Colon (tissue), 2 donors: ENCODE measurements around the gene IGSF3.
"Not testable (repeated sequence)": the region's sequence is repeated elsewhere in the genome, so short reads cannot be mapped to it uniquely, and the experiment has no call there.

Source experiments
- FAIRE-seq: peaks from 2 replicates; lab custom pipeline; 2012; peaks lifted over from hg19 to GRCh38; lab: Jason Lieb, UNC
- donor health status: control.
- donor health status: control.

Gene IGSF3

GRCh38 chr1:116573431-116574095 is 94.0 kb downstream of the IGSF3 start:
- FAIRE-seq: no peak

GRCh38 chr1:116572771-116573430 is 94.6 kb downstream of the IGSF3 start:
- no peak for FAIRE-seq

- FAIRE-seq: no peak
These were observed 95.4 kb downstream of the IGSF3 start for GRCh38 chr1:116572099-116572498.

GRCh38 chr1:116571215-116571919 is 96.2 kb downstream of the IGSF3 start:
- FAIRE-seq: no peak

- FAIRE-seq: no peak
These were observed 96.9 kb downstream of the IGSF3 start, which contains the start of gene CD58 for GRCh38 chr1:116570358-116571214. Gene CD58, minus strand, starts transcription at chr1:116571026. Its CDS starts 54 bp downstream, at chr1:116570972.

- FAIRE-seq: no peak
These were observed 97.7 kb downstream of the IGSF3 start for GRCh38 chr1:116569776-116570357.

GRCh38 chr1:116569381-116569670 is 98.2 kb downstream of the IGSF3 start:
- no peak for FAIRE-seq

- FAIRE-seq: no peak
These were observed 98.7 kb downstream of the IGSF3 start for GRCh38 chr1:116568662-116569380.

GRCh38 chr1:116567790-116568661 is 99.5 kb downstream of the IGSF3 start:
- FAIRE-seq: no peak

- FAIRE-seq: no peak
These were observed 102.3 kb downstream of the IGSF3 start for GRCh38 chr1:116565222-116565621.

GRCh38 chr1:116564426-116564825 is 103.1 kb downstream of the IGSF3 start:
- no peak for FAIRE-seq

- FAIRE-seq: not testable (repeated sequence)
These were observed 105.1 kb downstream of the IGSF3 start for GRCh38 chr1:116562465-116562864.

GRCh38 chr1:116561563-116561962 is 106.0 kb downstream of the IGSF3 start:
- FAIRE-seq: no peak

GRCh38 chr1:116560704-116561490 is 106.6 kb downstream of the IGSF3 start:
- FAIRE-seq: no peak

GRCh38 chr1:116559304-116559761 is 108.2 kb downstream of the IGSF3 start:
- FAIRE-seq: no peak

- no peak for FAIRE-seq
These were observed 109.0 kb downstream of the IGSF3 start for GRCh38 chr1:116558571-116558970.

GRCh38 chr1:116558140-116558549 is 109.4 kb downstream of the IGSF3 start:
- FAIRE-seq: no peak

GRCh38 chr1:116557323-116557878 is 110.1 kb downstream of the IGSF3 start:
- no peak for FAIRE-seq
